Ramos (cell line): ENCODE measurements around the gene MCTP1.
"Not testable (repeated sequence)": the region's sequence is repeated elsewhere in the genome, so short reads cannot be mapped to it uniquely, and the experiment has no call there.

ENCODE experiments used
- in situ Hi-C: fragments of 300-500 bp; cut with MboI; formaldehyde crosslinking; loops from one replicate; pipeline ENCODE4 v1.14.3; 2022; ENCODE audit warnings: low sequenced_read_pairs; ENCODE audit not compliant: unreplicated experiment

Gene MCTP1

GRCh38 chr5:94847726-94848125 lies 437.2 kb downstream of the MCTP1 start:
- in situ Hi-C loops = no loop called here

DNA sequence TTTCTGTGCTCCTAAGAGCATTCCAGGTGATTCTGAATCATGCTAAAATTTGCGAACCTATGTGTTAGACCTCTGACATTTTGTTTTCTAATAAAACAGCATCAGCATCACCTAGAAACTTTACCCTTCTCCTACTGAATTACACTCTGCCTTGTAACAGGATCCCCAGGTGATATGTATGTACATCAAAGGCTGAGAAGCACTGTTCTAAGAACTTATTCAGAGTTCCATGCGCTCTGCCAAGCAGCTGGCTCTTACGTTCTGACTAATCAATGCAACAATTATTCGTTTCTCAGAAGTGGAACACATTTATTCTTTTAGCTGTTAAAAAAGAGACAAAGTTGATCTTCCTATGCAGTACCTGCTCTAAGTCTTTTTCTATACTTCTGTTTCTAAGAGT lies 437.9 kb downstream of the MCTP1 start:
- in situ Hi-C loops = no loop called here

DNA sequence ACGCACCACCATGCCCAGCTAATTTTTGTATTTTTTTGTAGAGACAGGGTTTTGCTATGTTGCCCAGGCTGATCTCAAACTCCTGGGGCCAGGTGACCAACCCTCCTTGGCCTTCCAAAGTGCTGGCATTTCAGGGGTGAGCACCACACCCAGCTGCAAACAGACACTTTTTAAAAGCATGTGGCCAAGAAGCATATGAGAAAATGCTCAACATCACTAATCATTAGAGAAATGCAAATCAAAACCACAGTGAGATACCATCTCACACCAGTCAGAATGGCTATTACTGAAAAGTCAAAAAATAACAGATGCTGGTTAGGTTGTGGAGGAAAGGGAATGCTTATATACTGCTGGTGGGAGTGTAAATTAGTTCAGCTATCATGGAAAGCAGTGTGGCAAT lies 439.2 kb downstream of the MCTP1 start:
- in situ Hi-C loops = not testable (repeated sequence)

DNA sequence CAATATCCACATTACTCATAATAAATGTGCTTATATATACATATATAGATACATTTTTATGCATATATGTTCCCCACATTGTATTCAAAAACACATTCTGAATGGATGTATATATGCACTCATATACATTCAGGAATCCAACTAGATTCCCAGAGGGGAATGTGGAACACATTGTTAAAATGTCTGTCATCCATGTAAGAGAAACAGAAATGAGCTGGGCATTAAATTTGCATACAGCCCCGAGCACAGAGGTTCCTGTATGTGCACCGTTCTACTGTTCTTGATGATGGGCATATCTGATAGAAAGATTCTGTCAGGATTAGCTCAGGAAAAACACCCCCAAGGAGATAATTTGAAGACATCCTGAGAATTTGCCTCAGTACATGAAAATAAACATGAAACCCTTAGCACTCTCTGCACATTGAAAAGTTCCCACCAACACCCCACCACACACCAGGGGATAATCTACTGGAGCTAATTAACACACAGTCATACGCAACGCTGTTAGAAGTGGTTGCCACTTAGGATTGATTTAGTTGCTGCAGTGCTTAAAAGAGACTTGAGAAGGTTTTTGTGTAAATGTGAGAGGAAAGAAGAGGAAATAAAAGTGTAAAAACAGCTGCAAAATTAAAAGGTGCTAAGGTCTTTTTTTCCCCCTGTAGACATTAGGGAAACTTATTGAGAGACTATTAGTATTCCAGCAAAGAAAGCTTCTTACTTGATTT lies 443.1 kb downstream of the MCTP1 start:
- in situ Hi-C loops = no loop called here

DNA sequence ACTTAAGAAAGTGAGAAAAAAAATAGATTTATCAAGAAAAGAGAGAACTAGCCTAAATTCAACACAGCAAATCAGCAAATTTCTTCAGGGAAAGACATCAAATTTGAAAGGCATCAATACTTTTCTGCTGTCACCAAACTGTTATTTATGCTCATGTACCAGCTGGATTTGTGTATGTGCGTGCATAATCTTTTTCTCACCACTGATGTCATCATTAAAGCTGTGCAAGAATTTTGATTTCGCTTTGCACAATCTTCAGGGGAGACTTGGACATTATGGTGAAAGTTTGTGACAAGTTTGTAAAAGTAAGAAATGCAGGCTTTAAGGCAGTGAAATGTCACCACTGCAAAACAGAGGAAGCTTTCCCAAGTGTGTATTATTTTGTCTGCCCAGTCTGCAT lies 451.0 kb downstream of the MCTP1 start:
- in situ Hi-C loops = no loop called here

- in situ Hi-C loops = no loop called here
These were observed 452.2 kb downstream of the MCTP1 start for GRCh38 chr5:94832685-94833084.

DNA sequence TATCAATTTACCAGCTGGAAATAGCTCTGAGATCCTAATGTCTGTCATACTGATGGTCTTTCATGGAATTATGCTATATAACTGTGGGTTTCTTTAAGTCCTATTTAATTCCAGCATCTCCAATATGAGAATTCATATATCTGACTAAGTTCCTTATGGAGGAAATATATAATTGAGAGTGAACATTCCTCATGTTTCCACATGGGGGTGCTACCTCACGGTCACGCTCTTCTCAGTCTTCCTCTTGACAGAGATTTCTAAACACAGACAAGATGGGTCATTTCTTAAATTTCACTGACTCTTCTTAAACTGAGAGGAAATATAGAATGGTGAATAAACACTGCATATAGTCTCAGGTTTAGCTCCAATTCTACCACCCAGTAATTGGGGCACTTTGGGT lies 454.4 kb downstream of the MCTP1 start:
- in situ Hi-C loops = no loop called here

- in situ Hi-C loops = not testable (repeated sequence)
These were observed 456.7 kb downstream of the MCTP1 start for GRCh38 chr5:94828222-94828621.

DNA sequence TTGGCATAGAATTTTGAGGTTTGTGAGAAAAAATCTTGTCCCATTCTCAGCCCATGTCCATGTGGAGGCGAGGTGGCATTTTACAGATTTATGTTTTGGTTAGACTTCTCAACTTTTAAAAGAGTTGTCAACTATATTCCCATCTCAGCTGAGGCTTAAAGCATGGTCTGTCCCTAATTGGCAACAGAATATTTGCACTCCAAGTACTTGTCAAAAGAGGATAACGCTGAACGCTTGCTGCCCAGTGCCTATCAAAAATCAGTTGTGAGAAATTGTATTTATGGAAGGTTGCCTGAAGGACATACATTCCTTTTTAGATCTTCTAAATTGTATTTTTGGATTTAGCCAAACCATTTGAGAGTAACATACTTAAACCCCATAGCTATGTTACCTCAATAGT lies 464.4 kb downstream of the MCTP1 start:
- in situ Hi-C loops = no loop called here

GRCh38 chr5:94818904-94819303 lies 466.0 kb downstream of the MCTP1 start:
- in situ Hi-C loops = no loop called here

GRCh38 chr5:94815313-94816039 lies 469.4 kb downstream of the MCTP1 start:
- in situ Hi-C loops = no loop called here

- in situ Hi-C loops = no loop called here
These were observed 472.7 kb downstream of the MCTP1 start for GRCh38 chr5:94812232-94812631.

- in situ Hi-C loops = no loop called here
These were observed 473.6 kb downstream of the MCTP1 start for GRCh38 chr5:94811331-94811730.

- in situ Hi-C loops = no loop called here
These were observed 474.0 kb downstream of the MCTP1 start for GRCh38 chr5:94810877-94811276.

GRCh38 chr5:94810281-94810680 lies 474.6 kb downstream of the MCTP1 start:
- in situ Hi-C loops = no loop called here

- in situ Hi-C loops = no loop called here
These were observed 476.4 kb downstream of the MCTP1 start for GRCh38 chr5:94808497-94808896.

DNA sequence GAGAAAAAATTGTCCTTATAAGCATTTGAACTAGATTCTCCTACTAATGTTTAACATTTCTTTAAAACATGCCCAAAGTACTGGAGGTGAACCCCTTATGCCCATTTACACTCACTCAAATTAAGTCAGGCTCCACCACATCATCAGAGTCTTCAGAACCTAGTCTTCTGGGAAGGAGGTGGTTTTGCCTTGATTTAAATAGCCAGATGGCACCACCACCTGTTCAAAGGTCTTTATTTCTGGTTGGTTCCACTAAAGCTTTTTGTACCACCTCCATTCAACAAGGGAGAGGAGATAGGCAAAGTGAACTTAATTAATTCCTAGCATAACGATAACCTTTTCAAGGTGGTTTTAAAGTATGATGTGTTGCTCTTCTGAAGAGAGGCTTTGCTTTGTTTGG lies 476.9 kb downstream of the MCTP1 start:
- in situ Hi-C loops = no loop called here

- in situ Hi-C loops = no loop called here
These were observed 482.4 kb downstream of the MCTP1 start for GRCh38 chr5:94802450-94802849.

DNA sequence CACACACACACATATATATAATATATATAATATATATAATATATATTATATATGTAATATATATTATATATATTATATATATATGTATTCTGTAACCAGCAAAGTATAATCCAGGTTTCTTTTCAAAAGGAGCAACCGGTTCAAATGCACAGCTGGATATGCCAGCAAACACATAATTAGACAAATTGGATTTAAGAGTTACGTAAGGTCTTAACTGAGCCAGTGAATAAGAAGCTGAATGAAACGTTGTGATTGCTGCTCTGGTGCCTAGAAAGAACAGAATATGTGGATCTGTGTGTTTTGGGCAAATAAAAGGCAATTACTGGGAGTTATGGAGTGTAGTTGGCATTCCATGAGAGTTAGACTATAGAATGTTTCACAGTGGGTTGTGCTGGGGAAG lies 488.3 kb downstream of the MCTP1 start:
- in situ Hi-C loops = no loop called here

DNA sequence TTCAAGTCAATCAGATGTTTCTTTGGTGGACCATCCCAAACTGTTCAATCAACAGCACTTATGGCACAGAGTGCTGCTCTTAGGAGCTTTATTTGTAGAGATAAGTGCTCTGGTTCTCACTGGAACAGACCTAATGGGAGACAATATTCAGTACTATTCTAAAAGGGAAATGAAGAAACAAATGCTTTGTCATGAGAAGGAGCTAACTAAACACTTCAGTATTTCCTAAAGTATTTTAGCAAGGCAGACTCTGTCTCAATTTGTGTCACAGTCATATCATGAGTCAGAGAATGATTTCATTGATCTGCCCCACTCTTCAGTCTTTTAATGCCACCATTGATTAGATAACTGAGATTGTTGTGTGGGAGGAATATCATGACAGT lies 491.1 kb downstream of the MCTP1 start:
- in situ Hi-C loops = no loop called here

GRCh38 chr5:94793113-94793815 lies 491.6 kb downstream of the MCTP1 start:
- in situ Hi-C loops = no loop called here
